ENCODE results near the gene PCID2.
"Not testable (repeated sequence)": the region's sequence is repeated elsewhere in the genome, so short reads cannot be mapped to it uniquely, and the experiment has no call there.

DNA sequence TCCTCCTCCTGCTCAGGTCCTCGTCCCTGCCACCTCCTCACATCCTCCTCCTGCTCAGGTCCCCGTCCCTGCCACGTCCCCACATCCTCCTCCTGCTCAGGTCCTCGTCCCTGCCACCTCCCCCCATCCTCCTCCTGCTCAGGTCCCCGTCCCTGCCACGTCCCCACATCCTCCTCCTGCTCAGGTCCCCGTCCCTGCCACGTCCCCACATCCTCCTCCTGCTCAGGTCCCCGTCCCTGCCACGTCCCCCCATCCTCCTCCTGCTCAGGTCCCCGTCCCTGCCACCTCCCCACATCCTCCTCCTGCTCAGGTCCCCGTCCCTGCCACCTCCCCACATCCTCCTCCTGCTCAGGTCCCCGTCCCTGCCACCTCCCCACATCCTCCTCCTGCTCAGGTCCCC lies 46.5 kb downstream of the PCID2 start:
- TF ChIP-seq, protein P1, sequence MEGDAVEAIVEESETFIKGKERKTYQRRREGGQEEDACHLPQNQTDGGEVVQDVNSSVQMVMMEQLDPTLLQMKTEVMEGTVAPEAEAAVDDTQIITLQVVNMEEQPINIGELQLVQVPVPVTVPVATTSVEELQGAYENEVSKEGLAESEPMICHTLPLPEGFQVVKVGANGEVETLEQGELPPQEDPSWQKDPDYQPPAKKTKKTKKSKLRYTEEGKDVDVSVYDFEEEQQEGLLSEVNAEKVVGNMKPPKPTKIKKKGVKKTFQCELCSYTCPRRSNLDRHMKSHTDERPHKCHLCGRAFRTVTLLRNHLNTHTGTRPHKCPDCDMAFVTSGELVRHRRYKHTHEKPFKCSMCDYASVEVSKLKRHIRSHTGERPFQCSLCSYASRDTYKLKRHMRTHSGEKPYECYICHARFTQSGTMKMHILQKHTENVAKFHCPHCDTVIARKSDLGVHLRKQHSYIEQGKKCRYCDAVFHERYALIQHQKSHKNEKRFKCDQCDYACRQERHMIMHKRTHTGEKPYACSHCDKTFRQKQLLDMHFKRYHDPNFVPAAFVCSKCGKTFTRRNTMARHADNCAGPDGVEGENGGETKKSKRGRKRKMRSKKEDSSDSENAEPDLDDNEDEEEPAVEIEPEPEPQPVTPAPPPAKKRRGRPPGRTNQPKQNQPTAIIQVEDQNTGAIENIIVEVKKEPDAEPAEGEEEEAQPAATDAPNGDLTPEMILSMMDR (IDR thresholded peaks at IDR 0.05) = not testable (repeated sequence)
- not testable (repeated sequence) for TF ChIP-seq EP300 (IDR thresholded peaks at IDR 0.05)

All from stomach (tissue), 4 donors.